Cardiac fibroblast (primary cell): ENCODE data around the gene WNT2B.
A peak's percentile ranks its signal among the peaks of the same experiment; 100 is the strongest.

Experiments used
- DNase-seq, 2 donors: peaks; one replicate each; pipeline versions ENCODE4 v3.0.0 to v3.0.0-alpha.2; 2010; ENCODE audit warnings: low read depth in 2 of 2
- H3K4me3 ChIP-seq, 2 donors: replicated peaks in 1 of 2; 1 replicate in 1 of 2; 2 replicates in 1 of 2; pipeline ENCODE4 v1.5.1; 2011; ENCODE audit warnings: low read depth in 2 of 2, low read length in 2 of 2, mild to moderate bottlenecking in 2 of 2, moderate library complexity in 1 of 2
- TF ChIP-seq, protein P1 (sequence below): IDR thresholded peaks from one replicate; pipeline ENCODE4 v1.5.1; 2011; ENCODE audit warnings: low read depth, mild to moderate bottlenecking, low read length, inconsistent platforms

The WNT2B gene

DNA sequence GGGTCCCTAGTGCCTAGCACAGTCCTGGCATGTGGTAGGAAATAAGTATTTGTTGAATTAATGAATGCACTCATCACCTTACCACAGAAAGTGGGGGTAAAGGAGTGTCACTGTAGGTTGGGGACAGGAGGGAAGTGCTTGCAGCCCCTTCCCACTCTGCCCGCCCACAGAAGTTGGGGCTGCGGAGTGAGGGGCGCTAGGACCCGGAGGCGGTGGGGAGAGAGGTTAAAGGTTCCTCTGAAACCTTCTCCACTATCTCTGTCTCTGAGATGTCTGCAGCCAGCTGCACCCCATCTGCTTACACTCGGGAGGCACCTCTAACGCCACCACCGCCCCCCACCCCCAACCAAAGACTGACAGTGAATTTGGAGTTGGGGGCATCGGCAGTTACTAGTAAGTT lies 1.4 kb upstream of the WNT2B start:
- DNase-seq = no peak
- H3K4me3 ChIP-seq = no peak overlapping the region
- TF ChIP-seq, protein P1, sequence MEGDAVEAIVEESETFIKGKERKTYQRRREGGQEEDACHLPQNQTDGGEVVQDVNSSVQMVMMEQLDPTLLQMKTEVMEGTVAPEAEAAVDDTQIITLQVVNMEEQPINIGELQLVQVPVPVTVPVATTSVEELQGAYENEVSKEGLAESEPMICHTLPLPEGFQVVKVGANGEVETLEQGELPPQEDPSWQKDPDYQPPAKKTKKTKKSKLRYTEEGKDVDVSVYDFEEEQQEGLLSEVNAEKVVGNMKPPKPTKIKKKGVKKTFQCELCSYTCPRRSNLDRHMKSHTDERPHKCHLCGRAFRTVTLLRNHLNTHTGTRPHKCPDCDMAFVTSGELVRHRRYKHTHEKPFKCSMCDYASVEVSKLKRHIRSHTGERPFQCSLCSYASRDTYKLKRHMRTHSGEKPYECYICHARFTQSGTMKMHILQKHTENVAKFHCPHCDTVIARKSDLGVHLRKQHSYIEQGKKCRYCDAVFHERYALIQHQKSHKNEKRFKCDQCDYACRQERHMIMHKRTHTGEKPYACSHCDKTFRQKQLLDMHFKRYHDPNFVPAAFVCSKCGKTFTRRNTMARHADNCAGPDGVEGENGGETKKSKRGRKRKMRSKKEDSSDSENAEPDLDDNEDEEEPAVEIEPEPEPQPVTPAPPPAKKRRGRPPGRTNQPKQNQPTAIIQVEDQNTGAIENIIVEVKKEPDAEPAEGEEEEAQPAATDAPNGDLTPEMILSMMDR = no peak

DNA sequence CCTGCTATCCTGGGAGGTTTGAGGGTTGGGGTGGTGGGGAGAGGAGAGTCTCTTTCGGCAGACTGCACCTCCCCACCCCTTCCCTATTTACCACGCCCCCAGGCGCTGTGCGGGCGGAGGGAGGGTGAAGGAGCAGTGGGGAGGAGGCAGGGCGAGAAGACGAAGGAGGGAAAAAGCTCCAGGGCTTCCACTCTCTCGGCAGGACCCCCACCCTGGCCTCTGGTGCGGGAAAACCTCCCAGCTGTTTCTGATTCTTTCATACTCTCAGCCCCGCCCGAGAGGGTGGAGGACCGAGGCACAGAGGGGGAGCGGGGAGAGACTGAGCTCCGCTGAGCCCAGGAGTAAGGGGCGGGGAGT lies 866 bp upstream of the WNT2B start:
- TF ChIP-seq, protein P1 = no peak
- H3K4me3 ChIP-seq = peak overlapping the region; percentile 55 to 59
- no peak for DNase-seq

DNA sequence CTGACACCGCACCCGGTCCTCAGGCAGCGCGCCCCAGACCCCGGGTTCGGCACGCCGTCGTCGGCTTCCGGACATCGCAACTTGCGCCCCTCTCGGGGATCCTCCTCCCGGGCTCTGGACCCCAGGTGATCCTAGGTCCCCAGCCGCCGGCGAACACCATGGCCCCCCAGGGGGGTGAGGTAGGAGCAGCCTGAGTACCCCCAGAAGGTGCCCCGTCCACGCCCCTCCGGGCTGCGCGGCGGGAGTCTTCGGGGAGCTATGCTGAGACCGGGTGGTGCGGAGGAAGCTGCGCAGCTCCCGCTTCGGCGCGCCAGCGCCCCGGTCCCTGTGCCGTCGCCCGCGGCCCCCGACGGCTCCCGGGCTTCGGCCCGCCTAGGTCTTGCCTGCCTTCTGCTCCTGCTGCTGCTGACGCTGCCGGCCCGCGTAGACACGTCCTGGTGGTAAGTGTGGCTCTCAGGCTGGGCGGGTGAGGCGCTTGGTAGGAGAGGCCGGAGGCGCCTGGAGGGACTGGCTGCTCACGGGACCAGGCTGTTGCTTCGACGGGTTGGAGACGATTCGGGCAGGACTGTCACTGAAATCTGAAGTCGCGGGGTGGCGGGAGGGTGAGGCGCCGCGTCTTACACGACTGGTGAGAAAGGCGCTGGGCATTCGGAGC lies 367 bp downstream of the WNT2B start:
- TF ChIP-seq, protein P1 = no peak
- peak overlapping the region; percentile 50 to 59 for H3K4me3 ChIP-seq
- DNase-seq = no peak

DNA sequence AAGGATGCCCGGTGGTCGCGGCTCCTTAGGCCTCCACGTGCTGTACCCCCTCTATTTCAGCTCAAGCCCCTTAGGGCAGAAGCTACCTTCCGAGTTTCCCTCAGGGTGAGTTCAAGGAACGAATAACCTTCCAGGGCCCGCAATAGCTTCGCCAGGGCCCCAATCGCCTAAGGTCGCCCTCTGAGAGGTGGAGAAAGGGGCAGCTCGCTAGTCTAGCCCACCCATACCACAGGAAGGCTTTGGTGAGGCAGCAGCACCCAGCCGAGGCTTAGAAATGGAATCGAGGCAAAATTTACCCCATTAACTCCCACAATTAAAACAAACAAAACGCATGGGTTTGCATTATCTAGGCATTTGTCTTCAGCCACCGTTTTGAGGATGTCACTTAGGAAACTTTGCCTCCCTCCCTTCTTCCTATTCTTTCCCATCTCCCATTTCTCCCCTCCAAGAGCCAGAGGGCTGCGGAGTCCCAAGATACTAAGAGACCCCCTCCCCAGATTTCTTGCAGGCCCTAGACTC lies 954 bp downstream of the WNT2B start:
- H3K4me3 ChIP-seq = peak overlapping the region in 1 of 2 donors; percentile 59
- no peak for DNase-seq

DNA sequence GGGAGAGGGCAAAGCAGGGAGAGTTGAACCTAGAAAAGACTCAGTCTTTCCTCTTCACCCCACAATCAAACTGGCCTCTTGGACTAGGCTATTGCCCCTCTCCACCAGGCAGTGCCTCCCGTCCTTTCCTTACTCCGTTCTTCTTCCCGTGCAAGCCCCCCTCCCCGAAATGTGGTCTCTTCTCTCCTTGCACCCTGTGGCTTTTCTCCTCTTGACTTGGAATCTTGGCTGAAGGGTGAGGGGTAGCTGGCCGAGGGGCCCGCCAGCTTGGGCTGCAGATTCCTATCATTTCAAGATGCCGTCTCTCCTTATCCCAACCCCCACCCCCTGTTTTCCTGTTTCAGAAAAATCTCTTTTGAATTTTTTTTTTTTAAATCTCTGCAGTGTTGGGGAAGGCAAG lies 1.6 kb downstream of the WNT2B start:
- TF ChIP-seq, protein P1 = no peak
- H3K4me3 ChIP-seq = no peak overlapping the region

More for the DNA sequence above, 954 bp downstream of the WNT2B start:
- TF ChIP-seq, protein P1 = no peak

DNA sequence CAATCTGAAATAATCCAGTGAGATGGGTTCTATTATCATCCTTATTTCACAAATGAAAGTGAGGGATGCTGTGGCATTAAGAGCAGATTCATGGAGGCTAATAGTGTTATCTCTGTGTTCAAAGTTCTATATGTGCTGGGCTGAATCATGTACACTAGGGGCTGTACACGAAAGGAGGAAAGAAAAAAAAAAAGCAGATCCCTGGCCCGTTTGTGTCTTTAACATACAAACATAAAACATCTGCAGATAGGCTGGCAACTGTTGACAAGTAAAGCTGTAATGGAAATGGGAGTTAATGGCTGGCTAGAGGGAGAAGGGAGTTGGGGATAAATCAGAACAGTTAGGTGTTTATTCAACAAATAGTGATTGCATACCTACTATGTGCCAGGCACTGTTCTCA lies 3.1 kb downstream of the WNT2B start:
- H3K4me3 ChIP-seq = no peak overlapping the region
- TF ChIP-seq, protein P1 = no peak
- DNase-seq = no peak

More for the DNA sequence above, 1.6 kb downstream of the WNT2B start:
- DNase-seq = no peak
